ENCODE data around the gene MCM8.

DNA sequence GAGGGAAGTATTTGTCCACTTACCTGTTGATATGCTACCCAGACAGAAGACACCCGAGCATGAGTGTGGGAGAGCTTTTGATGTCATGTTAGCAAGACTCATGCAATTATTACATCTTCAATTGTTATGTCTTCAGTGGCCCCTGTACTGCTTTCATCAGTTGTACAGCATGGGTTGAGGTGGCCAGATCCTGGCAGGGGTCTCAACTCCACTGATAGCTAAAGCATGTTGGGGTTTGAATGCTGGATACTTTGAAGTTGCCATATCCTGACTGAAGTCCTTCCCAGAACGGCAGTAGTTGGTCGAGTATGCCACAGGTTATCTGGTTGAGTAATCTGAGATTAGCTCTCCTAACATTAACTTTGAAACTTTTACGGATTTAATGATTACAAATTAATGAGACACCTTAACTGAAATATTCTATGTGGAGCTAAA, 56.7 kb downstream of the MCM8 start:
- no peak for TF ChIP-seq SPI1 (IDR thresholded peaks at IDR 0.05; ENCODE audit: low read depth, low read length)
- TF ChIP-seq POLR2AphosphoS5 (IDR thresholded peaks at IDR 0.05; ENCODE audit: low read depth, low read length), result no peak
- no peak for TF ChIP-seq POLR2A (IDR thresholded peaks at IDR 0.05; ENCODE audit: low read depth, low read length)
- no peak for TF ChIP-seq TAF1 (IDR thresholded peaks at IDR 0.05; ENCODE audit: low read depth, low read length)
- TF ChIP-seq PAX5 (IDR thresholded peaks at IDR 0.05; ENCODE audit: insufficient read depth, low read length, severe bottlenecking), result no peak
